CD4-positive, alpha-beta T cell treated with Interleukin-4 for 1 hour (primary cell): ENCODE results near the gene FLT1.

Experiments
- DNase-seq, 2 donors: peaks; one replicate each; pipeline ENCODE4 v3.0.0-alpha.2; 2020 to 2022

Gene FLT1

GRCh38 chr13:28338006-28338574, 156.8 kb downstream of the FLT1 start:
- no peak for DNase-seq

GRCh38 chr13:28337166-28338005, 157.5 kb downstream of the FLT1 start:
- DNase-seq, result no peak

- no peak for DNase-seq
Measured at GRCh38 chr13:28336193-28336657, 158.7 kb downstream of the FLT1 start.

- no peak for DNase-seq
Measured at GRCh38 chr13:28333204-28333881, 161.6 kb downstream of the FLT1 start.

GRCh38 chr13:28329395-28330158, 165.4 kb downstream of the FLT1 start:
- no peak for DNase-seq

GRCh38 chr13:28328271-28328607, 166.7 kb downstream of the FLT1 start:
- DNase-seq, result no peak

- DNase-seq, result no peak
Measured at GRCh38 chr13:28327373-28328270, 167.3 kb downstream of the FLT1 start.

GRCh38 chr13:28326056-28326455, 168.9 kb downstream of the FLT1 start:
- DNase-seq, result no peak

GRCh38 chr13:28325022-28325421, 169.9 kb downstream of the FLT1 start:
- no peak for DNase-seq

- DNase-seq, result peak; percentile 51 to 59
Measured at GRCh38 chr13:28324181-28324789, 170.6 kb downstream of the FLT1 start.

GRCh38 chr13:28322256-28322905, 172.5 kb downstream of the FLT1 start:
- DNase-seq, result no peak

- DNase-seq, result no peak
Measured at GRCh38 chr13:28321756-28322155, 173.2 kb downstream of the FLT1 start.

- DNase-seq, result no peak
Measured at GRCh38 chr13:28320884-28321574, 173.9 kb downstream of the FLT1 start.

- no peak for DNase-seq
Measured at GRCh38 chr13:28320209-28320608, 174.7 kb downstream of the FLT1 start.

- no peak for DNase-seq
Measured at GRCh38 chr13:28319528-28319927, 175.4 kb downstream of the FLT1 start.

- no peak for DNase-seq
Measured at GRCh38 chr13:28318496-28318895, 176.4 kb downstream of the FLT1 start.

- DNase-seq, result no peak
Measured at GRCh38 chr13:28316836-28317235, 178.1 kb downstream of the FLT1 start.

- DNase-seq, result no peak
Measured at GRCh38 chr13:28316129-28316528, 178.8 kb downstream of the FLT1 start.

GRCh38 chr13:28314879-28315278, 180.0 kb downstream of the FLT1 start:
- no peak for DNase-seq

GRCh38 chr13:28313579-28313978, 181.3 kb downstream of the FLT1 start:
- DNase-seq, result no peak

- no peak for DNase-seq
Measured at GRCh38 chr13:28306325-28306724, 188.6 kb downstream of the FLT1 start.
